Subcutaneous abdominal adipose tissue (tissue), 5 donors: Measurements from ENCODE around the gene TRABD.
"Not testable (repeated sequence)": the region's sequence is repeated elsewhere in the genome, so short reads cannot be mapped to it uniquely, and the experiment has no call there.

Source experiments
- H3K27ac ChIP-seq: one replicate; pipeline ENCODE4 v1.7.0; 2013; ENCODE audit warnings: low read depth, mild to moderate bottlenecking, inconsistent platforms, low read length, moderate library complexity
- H3K27me3 ChIP-seq, 5 donors: one replicate each; pipeline ENCODE4 v1.7.0; 2013; ENCODE audit warnings: low read length in 5 of 5, inconsistent platforms in 1 of 5; ENCODE audit not compliant: control insufficient read depth in 5 of 5, insufficient read depth in 4 of 5
- H3K36me3 ChIP-seq, 5 donors: one replicate each; pipeline ENCODE4 v1.7.0; 2013; ENCODE audit warnings: low read length in 5 of 5; ENCODE audit not compliant: control insufficient read depth in 5 of 5, insufficient read depth in 5 of 5
- H3K4me1 ChIP-seq, 5 donors: one replicate each; pipeline ENCODE4 v1.7.0; 2013; ENCODE audit warnings: low read length in 5 of 5, mild to moderate bottlenecking in 3 of 5, moderate library complexity in 1 of 5; ENCODE audit not compliant: control insufficient read depth in 5 of 5, insufficient read depth in 5 of 5
- H3K4me3 ChIP-seq, 5 donors: one replicate each; pipeline ENCODE4 v1.7.0; 2013; ENCODE audit warnings: low read length in 5 of 5, low read depth in 1 of 5
- H3K9ac ChIP-seq, 5 donors: one replicate each; pipeline ENCODE4 v1.7.0; 2013; ENCODE audit warnings: low read length in 5 of 5, mild to moderate bottlenecking in 4 of 5, moderate library complexity in 3 of 5
- H3K9me3 ChIP-seq, 5 donors: one replicate each; pipeline ENCODE4 v1.7.0; 2013; ENCODE audit warnings: low read length in 5 of 5; ENCODE audit not compliant: control insufficient read depth in 5 of 5
- donor health status: healthy.
- donor health status: healthy.
- donor health status: healthy.
- donor health status: healthy.
- donor health status: healthy.

Gene TRABD, protein sequence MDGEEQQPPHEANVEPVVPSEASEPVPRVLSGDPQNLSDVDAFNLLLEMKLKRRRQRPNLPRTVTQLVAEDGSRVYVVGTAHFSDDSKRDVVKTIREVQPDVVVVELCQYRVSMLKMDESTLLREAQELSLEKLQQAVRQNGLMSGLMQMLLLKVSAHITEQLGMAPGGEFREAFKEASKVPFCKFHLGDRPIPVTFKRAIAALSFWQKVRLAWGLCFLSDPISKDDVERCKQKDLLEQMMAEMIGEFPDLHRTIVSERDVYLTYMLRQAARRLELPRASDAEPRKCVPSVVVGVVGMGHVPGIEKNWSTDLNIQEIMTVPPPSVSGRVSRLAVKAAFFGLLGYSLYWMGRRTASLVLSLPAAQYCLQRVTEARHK

DNA sequence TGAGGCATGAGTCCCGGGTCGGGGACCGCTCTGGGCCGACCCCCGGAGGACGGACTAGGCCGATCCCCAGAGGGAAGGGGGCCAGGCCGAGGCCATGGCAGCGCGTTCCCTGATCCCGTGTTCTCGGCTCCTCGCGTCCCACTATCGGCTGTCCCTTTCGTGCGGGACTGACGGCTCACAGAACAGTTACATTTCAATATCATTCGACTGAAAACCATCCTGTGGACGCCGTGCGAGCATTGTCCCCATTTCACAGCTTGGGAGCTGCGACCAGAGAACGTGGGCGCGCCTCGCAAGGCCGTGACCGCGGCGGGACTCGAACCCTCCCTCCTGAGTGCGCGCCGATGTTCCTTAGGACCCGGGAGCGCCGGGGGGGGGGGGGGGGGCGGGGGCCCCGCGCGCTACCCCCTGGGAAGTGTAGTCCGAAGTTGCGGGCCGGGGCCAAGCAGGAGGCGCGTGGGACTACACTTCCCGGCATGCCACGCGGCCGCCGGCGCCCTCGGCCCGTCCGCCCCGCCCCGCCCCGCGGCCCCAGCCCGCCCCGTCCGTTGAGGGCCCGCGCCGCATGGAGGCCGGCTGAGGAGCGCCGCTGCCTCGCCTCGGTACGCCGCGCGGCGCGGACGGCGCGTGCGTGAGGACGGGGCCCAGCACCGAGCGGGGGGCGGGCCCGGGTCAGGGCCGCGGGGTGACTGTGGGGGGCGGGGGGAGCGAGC is at the start of gene TRABD:
Gene TRABD (plus strand): TSS at position 539 of the 713 bp plus-strand sequence. CDS start 7,148 bp downstream, outside the sequence.
- peak within 1 kb of the TSS in 4 of 5 donors; percentile 66 to 79 (median 73) for H3K9ac ChIP-seq
- peaks cover 5 to 50% (median 45%) of the 10 kb centered on the region in 5 donors for H3K4me1 ChIP-seq
- peaks cover 0 to 5% (median 0%) of the 10 kb centered on the region in 5 donors for H3K36me3 ChIP-seq
- H3K4me3 ChIP-seq, result peak within 1 kb of the TSS; percentile 62 to 80 (median 71)
- peaks cover 0 to under 1% (median under 1%) of the 10 kb centered on the region in 5 donors for H3K27me3 ChIP-seq
- no peaks in the 10 kb centered on the region for H3K9me3 ChIP-seq
- no peak within 1 kb of the TSS for H3K27ac ChIP-seq

DNA sequence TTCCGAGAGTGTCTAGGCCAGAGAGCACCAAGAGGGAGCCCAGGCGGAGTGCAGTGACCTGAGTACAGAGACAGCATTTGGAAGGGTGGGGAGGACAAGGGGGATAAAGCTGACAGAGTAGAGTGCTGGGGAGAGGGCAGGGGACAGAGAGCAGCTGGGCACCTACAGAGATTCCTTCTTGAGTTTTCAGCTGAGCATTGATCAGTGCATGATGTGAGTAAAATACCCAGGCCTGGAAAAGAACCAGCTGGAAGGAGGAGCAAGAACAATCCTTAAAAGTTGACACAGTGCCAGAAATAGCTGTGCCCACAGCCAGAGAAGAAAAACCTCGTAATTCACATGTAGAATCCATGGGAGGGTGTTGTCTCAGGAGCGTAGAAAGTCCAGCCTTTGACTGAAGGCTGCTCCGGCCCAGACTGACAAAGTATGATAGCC is 49.1 kb upstream of the TRABD start:
- peaks cover 0 to 4% (median 0%) of the 10 kb centered on the region in 5 donors for H3K9me3 ChIP-seq
- no peak overlapping the region for H3K27ac ChIP-seq
- H3K27me3 ChIP-seq, result peaks cover 0 to 4% (median 0%) of the 10 kb centered on the region in 5 donors
- H3K4me3 ChIP-seq, result no peak overlapping the region
- H3K9ac ChIP-seq, result no peak overlapping the region
- H3K4me1 ChIP-seq, result peaks cover 0 to 8% (median 5%) of the 10 kb centered on the region in 5 donors
- no peaks in the 10 kb centered on the region for H3K36me3 ChIP-seq

DNA sequence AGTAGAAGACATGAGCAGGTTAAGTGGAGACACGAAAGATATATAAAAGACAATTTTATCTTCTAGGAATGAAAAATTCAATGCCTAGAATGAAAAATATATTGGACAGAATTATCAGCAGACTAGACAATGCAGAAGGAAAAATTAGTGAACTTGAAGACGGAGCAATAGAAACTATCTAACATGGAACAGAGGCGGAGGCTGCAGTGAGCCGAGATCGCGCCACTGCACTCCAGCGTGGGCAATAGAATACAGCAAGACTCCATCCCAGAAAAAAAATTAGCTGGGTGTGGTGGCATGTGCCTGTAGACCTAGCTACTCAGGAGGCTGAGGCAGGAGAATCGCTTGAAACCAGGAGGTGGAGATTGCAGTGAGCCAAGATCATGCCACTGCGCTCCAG is 48.4 kb upstream of the TRABD start:
- not testable (repeated sequence) for H3K9ac ChIP-seq, H3K27me3 ChIP-seq, H3K4me3 ChIP-seq, H3K27ac ChIP-seq, H3K36me3 ChIP-seq, H3K4me1 ChIP-seq, H3K9me3 ChIP-seq

DNA sequence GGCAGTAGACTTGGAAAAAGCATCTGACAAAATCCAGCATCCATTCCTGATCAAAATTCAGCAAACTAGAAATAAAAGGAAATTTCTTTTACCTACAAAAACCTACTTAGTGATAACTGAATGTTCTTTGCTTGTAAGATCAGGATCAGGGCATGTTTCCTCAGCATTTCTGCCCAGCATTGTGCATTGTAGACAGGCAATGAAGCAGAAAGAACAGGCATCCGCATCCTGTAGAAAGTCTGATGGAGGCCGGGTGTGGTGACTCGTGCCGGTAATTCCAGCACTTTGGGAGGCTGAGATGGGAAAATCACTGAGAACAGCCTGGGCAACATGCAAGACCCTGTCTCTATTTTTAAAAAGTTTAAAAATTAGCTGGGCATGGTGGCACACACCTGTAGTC is 47.7 kb upstream of the TRABD start:
- Histone ChIP-seq H3K9ac (no peak overlapping the region), H3K9me3 (no peaks in the 10 kb centered on the region), H3K36me3 (no peaks in the 10 kb centered on the region), H3K27me3 (peaks cover 0 to 6% (median 0%) of the 10 kb centered on the region in 5 donors), H3K4me3 (no peak overlapping the region), H3K27ac (no peak overlapping the region), H3K4me1 (peaks cover 0 to 8% (median 5%) of the 10 kb centered on the region in 5 donors)

DNA sequence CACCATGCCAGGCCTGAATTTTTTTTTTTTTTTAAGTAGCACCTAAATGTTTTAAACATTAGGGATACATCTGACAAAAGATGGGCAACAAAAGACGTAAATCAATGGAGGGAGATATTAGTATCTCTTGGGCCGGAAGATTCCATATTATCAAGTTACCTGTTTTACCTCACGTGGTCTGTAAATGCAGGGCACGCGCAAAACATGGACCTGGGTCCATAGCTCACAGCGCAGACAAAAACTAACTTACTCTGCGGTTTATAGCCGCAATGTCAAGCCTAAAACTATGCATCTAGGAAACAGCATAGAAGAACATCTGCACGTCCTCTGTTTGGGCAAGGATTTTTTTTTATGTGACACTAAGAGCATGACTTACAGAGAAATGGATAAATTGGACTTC is 46.7 kb upstream of the TRABD start:
- H3K4me3 ChIP-seq, result no peak overlapping the region
- H3K4me1 ChIP-seq, result peaks cover 0 to 8% (median 5%) of the 10 kb centered on the region in 5 donors
- H3K9ac ChIP-seq, result no peak overlapping the region
- H3K27ac ChIP-seq, result no peak overlapping the region
- H3K36me3 ChIP-seq, result no peaks in the 10 kb centered on the region
- peaks cover 0 to 6% (median 0%) of the 10 kb centered on the region in 5 donors for H3K27me3 ChIP-seq
- no peaks in the 10 kb centered on the region for H3K9me3 ChIP-seq

DNA sequence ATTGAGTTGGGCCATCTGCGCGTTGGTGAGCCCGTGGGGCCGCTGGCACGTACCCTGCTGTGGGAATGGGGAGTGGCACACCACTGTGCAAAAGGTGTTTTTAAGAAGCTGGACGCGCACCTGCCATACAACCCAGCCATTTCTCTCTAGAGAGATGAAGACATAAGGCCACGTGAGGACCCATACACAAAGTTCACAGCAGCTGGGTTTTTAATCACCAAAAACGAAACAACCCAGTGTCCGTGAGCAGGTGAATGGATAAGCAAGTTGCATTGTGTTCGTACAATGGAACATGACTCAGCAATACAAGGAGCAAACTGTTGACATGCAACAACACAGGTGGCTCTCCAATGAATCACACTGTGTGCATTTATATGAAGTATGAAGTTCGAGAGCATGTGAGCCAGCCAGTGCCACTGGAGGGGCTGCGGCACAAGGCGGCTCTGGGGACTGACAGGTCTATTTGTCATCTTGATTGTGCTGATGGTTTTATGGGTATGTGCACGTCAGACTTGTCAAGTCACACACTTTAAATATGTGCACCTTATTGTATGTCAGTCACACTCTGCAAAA is 45.8 kb upstream of the TRABD start:
- Histone ChIP-seq H3K27ac (no peak overlapping the region), H3K9me3 (no peaks in the 10 kb centered on the region), H3K4me1 (peaks cover 0 to 8% (median 5%) of the 10 kb centered on the region in 5 donors), H3K4me3 (no peak overlapping the region), H3K36me3 (no peaks in the 10 kb centered on the region), H3K27me3 (peaks cover 0 to 6% (median 0%) of the 10 kb centered on the region in 5 donors), H3K9ac (no peak overlapping the region)

DNA sequence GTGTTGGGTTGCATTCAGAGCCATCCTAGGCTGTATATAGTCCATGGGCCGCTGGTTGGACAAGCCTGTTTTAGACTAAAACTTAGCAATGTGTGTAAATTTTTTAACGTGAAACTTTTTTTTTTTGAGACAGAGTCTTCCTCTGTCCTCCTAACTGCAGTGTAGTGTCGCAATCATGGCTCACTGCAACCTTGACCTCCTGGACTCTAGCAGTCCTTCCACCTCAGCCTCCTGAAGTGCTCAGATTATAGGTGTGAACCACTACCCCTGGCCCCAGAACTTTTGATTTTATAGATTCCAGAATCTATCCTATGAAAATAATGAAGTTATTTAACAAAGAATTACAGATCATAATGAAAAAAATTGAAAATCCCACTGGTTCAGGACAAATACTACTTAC is 45.1 kb upstream of the TRABD start:
- Histone ChIP-seq H3K4me1 (peaks cover 0 to 8% (median 5%) of the 10 kb centered on the region in 5 donors), H3K9ac (no peak overlapping the region), H3K36me3 (no peaks in the 10 kb centered on the region), H3K4me3 (no peak overlapping the region), H3K27ac (no peak overlapping the region), H3K9me3 (no peaks in the 10 kb centered on the region), H3K27me3 (peaks cover 0 to 8% (median under 1%) of the 10 kb centered on the region in 5 donors)

DNA sequence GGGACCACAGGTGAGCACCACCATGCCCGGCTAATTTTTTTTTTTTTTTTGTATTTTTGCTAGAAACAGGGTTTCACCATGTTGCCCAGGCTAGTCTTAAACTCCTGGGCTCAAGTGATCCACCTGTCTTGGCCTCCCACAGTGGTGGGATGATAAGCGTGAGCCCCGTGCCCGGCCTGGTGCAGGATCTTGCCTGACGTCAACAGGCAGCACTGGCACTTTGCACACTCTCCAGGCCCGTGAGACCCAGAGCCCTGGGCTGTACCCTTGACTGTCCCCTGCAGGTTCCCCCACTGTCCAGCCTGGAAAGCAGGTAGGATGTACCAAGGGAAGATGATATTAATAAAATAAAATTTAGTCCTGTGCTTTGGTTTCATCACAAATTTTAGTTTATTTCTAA is 44.3 kb upstream of the TRABD start:
- Histone ChIP-seq H3K4me3 (no peak overlapping the region), H3K9me3 (no peaks in the 10 kb centered on the region), H3K27me3 (peaks cover 0 to 14% (median 9%) of the 10 kb centered on the region in 5 donors), H3K27ac (no peak overlapping the region), H3K36me3 (no peaks in the 10 kb centered on the region), H3K9ac (no peak overlapping the region), H3K4me1 (peaks cover 0 to 6% (median 4%) of the 10 kb centered on the region in 5 donors)

DNA sequence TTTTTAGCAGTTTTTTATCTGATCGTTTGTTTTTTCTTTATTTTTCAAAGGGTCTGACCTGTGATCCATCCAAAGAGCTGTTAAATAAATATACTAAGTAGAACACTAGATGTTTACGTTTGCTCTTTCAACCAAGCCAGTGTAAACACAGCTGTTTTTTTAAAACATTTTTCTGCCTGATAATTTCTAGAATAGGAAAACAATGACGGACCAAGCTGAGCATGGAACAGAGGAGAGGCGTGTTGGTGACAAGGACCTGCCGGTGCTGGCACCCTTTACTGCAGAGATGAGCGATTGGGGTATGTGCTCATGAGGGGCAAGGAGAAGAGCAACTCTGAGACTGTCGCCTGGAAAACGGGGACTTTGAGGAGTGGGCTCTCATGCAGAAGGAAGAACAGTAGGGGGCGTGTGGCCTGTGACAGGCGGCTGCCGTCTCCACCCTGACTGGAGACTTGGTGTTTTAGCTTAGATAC is 43.8 kb upstream of the TRABD start:
- Histone ChIP-seq H3K9ac (no peak overlapping the region), H3K27ac (no peak overlapping the region), H3K36me3 (no peaks in the 10 kb centered on the region), H3K4me1 (peaks cover 0 to 4% (median under 1%) of the 10 kb centered on the region in 5 donors), H3K9me3 (no peaks in the 10 kb centered on the region), H3K4me3 (no peak overlapping the region), H3K27me3 (peaks cover 0 to 15% (median 10%) of the 10 kb centered on the region in 5 donors)
